ENCODE results near the gene ZBTB20. TPM values are rescaled to one million over a fixed set of nuclear protein-coding genes. Genes with fewer than 3 reads are reported as not detected.

ZBTB20 gene
- total RNA-seq, 1 experiment from 2014 or later = 26.4 TPM

GRCh38 chr3:115022199-115022598 lies 124.9 kb downstream of the ZBTB20 start:
- DNase-seq (ENCODE audit: low read depth) = no peak

- DNase-seq (ENCODE audit: low read depth) = no peak
Observed at GRCh38 chr3:115021061-115021460, 126.0 kb downstream of the ZBTB20 start.

DNA sequence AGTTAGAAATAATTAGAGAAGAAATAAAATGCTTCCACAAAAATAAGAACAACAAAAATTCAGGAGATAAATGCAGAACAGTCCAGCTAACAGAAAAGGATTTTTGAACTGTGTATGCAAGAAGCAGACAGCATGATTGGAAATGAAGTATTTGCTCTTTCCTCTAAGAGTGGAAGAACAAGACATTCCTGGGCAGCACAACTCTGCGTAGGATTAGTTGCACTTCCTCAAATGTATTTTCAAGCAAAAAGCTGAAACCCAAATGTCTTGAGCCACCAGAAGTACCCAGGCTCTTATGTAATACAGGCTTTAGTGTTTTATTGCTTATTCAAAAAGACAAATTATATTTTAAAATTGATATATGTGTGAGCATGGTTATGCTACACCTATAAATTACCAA lies 127.2 kb downstream of the ZBTB20 start:
- no peak for DNase-seq (ENCODE audit: low read depth)

DNA sequence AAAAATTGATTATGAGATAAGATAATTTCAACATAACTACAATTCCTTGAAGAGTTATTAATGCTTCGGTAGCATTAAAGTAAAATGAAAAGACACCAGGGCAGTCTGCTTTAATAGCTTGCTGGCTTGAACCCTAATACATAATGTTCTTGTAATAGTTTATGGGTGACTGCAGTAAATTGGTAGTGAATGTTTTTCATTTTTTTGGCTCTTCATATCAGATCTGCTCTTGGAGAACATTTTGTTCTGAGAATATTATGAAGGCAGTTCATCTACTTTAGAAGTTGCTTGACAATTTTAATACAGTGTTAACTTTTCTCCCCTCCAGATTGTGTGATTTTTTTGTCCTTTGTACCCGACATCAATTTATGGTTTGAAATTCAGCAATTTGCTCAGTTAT lies 128.4 kb downstream of the ZBTB20 start:
- no peak for DNase-seq (ENCODE audit: low read depth)

DNA sequence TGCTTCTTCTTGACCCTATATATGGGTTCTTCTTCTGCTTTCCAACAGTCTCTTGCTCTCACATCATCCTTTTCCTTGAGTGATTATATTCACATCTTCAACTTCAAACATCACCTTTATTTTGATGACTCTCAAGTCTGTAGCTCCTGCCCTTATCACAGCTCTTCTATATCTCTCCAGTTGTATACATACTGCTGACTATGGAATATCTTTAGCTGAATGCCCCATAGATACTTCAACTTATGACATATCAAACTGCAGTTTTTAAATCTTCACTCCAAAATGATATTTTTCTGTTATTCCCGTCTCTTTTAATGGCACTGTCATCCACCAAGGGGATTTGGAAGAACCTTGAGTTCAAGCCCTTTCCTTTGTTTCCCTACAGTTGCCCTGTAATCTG lies 139.1 kb downstream of the ZBTB20 start:
- no peak for DNase-seq (ENCODE audit: low read depth)

- DNase-seq (ENCODE audit: low read depth) = no peak
Observed at GRCh38 chr3:115004201-115005140, 142.6 kb downstream of the ZBTB20 start.

DNA sequence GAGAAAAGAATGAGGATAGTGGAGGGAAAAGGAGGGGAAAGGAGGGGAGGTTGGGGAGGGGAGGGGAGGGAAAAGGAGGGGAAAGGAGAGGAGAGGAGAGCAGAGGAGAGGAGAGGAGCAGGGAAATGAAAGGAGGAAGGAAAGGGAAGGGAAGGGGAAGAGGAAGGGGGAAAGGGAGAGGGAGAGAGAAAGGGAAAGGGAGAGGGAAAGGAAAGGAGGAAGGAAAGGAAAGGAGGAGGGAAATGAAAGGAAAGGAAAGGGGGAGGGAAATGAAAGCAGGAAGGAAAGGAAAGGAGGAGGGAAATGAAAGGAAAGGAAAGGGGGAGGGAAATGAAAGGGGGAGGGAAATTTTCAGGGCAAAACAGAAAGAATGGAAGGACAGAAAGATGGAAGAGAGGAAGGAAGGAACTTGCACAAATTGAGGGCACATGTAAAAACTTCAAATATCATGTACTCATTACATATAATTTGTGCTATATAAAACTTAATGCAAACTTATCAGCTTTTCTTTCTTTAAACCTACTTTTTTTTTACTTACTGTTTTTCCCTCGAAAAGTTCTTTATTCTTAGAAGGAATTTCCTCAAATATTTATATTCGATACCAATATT lies 148.0 kb downstream of the ZBTB20 start:
- no peak for DNase-seq (ENCODE audit: low read depth)

- DNase-seq (ENCODE audit: low read depth) = no peak
Observed at GRCh38 chr3:114994554-114995341, 152.3 kb downstream of the ZBTB20 start.

DNA sequence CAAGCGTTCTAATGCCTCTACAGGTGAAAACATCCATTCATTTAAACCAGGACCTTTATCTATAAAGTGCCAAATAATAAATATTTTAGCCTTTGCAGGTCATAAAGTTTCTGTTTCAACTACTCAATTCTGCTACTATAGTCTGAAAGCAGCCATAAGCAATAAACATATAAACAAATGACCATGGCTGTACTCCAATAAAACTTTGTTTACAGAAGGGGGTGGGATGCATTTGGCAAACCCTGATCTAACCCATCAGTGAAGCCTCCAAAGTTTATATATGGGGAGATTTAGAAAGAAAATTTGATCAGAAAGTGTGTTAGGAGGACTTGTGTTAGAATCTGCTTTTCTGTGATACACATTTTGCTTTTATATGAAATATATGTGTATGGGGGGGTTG lies 161.3 kb downstream of the ZBTB20 start:
- DNase-seq (ENCODE audit: low read depth) = no peak

- DNase-seq (ENCODE audit: low read depth) = no peak
Observed at GRCh38 chr3:114983248-114983647, 163.8 kb downstream of the ZBTB20 start.

- DNase-seq (ENCODE audit: low read depth) = no peak
Observed at GRCh38 chr3:114974387-114974786, 172.7 kb downstream of the ZBTB20 start.

DNA sequence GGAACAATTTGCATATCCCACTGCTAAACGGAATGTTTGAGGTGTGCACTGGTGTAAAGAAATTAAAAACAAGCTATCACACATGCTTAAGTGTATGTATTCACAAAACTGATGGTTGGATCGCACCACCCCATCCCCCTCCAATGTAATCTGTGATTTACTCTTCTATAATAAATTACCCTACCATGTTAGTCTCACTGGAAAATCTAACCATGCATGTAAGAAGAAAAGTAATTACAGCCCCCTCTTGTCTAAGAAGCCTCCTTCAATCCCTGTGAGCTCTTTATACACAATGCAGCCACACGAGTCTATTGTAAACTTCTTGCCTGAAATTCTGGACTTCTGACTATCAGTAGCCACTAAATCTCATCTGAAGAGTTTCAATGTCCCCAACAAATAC lies 173.6 kb downstream of the ZBTB20 start:
- no peak for DNase-seq (ENCODE audit: low read depth)

DNA sequence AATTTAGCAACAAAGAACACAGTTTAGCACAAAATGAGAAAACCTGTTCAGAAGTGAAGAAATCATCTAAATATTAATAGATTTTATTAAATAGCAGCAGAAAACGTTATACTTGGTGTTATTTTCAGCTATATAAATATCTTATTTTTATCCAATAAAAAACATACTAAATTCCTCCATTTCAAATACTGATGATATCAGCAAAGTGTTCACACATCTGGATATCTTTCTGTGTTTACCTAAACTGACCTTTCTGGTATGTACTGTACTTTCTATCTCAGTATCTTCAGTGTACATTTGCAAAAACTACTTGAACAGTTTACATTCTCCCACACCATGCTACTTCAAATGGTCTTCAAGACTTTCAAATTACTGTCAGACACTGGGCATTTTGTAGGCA lies 179.9 kb downstream of the ZBTB20 start:
- no peak for DNase-seq (ENCODE audit: low read depth)

- no peak for DNase-seq (ENCODE audit: low read depth)
Observed at GRCh38 chr3:114962189-114962588, 184.9 kb downstream of the ZBTB20 start.

DNA sequence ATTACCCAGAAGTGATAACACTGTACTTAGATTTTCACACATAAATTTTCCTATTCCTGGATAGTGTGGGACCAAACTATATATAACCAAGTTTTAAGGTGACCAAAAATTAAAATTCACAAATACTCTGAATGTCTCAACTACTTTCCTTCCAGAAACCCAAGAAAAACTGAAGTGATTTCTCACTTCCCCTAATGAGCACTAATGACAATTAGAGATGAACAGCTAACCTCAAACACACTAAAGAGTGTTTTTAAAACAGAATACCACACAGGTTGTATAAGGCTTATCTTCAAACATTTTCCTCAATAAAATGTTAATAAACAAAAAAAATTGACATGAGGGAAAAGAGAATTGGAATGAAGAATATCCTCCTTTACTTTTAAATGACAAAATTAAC lies 188.2 kb downstream of the ZBTB20 start:
- no peak for DNase-seq (ENCODE audit: low read depth)

DNA sequence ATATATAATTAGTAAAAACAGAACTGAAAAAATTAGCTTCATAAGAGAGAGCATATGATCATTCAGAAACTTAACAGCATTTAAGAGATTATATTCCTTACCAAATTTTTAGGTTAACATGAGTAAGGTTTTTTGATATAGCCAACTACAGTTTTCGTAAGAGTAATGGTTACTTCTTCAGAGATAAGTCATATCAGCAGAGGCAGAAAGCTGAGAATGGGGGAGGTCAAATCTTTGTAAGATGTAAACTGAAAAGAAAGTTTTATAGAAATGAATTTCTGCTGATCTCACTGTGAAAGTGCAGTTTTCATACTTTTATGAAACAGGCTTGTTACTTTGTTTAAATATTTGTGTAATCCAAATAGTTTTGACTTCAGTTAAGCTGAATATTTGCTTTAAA lies 193.3 kb downstream of the ZBTB20 start:
- no peak for DNase-seq (ENCODE audit: low read depth)

GRCh38 chr3:114953215-114953799 lies 193.8 kb downstream of the ZBTB20 start:
- no peak for DNase-seq (ENCODE audit: low read depth)

- no peak for DNase-seq (ENCODE audit: low read depth)
Observed at GRCh38 chr3:114942773-114943172, 204.3 kb downstream of the ZBTB20 start.

DNA sequence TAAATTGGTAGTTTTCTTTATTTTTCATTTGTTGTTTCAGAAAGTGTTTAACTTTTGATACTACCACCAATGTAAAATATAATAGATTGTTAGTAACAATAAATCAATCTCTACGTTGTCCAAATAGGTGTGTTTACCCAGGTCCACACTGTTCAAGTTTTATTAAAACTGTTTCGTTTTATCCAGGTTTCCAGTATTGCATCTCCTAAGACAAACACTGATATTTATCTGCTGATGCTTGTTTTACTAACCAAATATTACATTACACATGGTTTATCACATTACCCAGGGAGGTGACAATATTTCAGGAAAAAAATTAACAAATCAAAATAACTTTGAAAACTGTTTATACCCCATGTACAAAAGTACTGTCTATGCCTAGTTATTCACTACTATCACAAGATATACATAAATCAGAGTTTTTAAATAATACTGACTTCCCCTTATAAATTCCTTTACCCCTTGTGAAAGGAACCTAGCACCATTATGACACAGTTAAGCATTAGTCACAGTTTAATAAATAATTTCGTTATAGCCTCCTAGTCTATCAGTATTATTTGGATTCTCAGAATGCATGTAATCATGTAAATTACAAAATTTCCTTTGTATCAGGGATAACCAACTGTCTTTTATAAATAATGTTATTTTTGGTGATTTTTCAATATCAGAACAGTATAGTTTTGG lies 205.3 kb downstream of the ZBTB20 start:
- no peak for DNase-seq (ENCODE audit: low read depth)

DNA sequence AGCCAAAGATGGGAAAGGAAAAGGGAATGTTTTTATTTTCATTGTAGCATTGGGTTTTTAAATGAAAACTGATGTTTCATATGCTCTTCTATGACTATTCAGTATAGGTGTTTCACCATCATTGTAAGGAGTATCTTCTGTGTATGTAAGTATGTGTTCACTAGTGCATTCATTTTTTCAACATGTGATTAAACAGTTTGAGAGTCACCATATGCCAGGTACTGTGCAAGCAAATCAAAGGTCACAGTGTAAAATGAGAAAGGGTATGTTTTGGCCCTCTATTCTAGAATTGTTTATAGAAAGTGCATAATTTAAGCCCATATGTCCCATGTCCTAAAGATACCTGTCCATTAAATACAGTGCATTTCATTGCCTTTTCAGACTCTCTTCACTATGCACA lies 207.2 kb downstream of the ZBTB20 start:
- no peak for DNase-seq (ENCODE audit: low read depth)

- DNase-seq (ENCODE audit: low read depth) = no peak
Observed at GRCh38 chr3:114933407-114933806, 213.7 kb downstream of the ZBTB20 start.
